ENCODE measurements around the gene CDC42EP3.

DNA sequence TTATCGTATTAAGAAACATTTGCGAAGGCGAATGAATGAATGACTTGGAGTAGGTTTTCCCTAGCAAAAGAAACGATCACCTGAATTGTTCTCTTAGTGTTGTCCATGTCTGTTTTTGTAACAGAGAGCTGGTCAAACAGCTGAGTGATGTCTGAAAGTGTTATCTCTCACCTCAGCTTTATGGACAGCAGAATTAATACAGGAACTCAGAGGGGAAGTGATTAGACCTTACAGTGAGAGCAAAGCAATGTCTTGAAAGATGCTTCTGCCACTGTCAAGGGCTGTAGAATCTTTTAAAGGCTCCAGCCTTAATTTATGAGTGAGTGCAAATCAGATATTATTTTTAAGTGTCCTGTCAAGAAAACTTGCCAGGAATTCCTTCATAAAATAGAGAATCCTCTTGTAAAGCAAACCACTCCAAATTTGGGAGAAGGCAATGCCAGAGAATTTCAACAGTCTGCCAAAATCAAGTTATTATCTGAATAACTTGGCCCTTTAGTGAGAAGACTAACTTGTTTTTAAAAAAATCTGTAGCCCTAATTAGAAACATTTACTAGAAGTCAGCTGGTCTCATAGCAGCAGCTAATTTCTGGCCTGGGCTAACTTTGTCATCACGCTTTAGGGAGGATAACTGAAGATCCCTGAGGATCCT lies 60.7 kb downstream of the CDC42EP3 start:
- TF ChIP-seq CTCF (IDR thresholded peaks at IDR 0.05) = no peak
- TF ChIP-seq POLR2AphosphoS5 (IDR thresholded peaks at IDR 0.05) = no peak
- no peak for TF ChIP-seq POLR2A (IDR thresholded peaks at IDR 0.05)
- no peak for TF ChIP-seq EP300 (IDR thresholded peaks at IDR 0.05)
